NCI-H510A (cell line): ENCODE results near the gene REXO1.
"Not testable (repeated sequence)": the region's sequence is repeated elsewhere in the genome, so short reads cannot be mapped to it uniquely, and the experiment has no call there.

Experiments used
- DNase-seq: peaks from one replicate; lab custom pipeline; 2025; lab: John Stamatoyannopoulos, UW

REXO1 gene, protein sequence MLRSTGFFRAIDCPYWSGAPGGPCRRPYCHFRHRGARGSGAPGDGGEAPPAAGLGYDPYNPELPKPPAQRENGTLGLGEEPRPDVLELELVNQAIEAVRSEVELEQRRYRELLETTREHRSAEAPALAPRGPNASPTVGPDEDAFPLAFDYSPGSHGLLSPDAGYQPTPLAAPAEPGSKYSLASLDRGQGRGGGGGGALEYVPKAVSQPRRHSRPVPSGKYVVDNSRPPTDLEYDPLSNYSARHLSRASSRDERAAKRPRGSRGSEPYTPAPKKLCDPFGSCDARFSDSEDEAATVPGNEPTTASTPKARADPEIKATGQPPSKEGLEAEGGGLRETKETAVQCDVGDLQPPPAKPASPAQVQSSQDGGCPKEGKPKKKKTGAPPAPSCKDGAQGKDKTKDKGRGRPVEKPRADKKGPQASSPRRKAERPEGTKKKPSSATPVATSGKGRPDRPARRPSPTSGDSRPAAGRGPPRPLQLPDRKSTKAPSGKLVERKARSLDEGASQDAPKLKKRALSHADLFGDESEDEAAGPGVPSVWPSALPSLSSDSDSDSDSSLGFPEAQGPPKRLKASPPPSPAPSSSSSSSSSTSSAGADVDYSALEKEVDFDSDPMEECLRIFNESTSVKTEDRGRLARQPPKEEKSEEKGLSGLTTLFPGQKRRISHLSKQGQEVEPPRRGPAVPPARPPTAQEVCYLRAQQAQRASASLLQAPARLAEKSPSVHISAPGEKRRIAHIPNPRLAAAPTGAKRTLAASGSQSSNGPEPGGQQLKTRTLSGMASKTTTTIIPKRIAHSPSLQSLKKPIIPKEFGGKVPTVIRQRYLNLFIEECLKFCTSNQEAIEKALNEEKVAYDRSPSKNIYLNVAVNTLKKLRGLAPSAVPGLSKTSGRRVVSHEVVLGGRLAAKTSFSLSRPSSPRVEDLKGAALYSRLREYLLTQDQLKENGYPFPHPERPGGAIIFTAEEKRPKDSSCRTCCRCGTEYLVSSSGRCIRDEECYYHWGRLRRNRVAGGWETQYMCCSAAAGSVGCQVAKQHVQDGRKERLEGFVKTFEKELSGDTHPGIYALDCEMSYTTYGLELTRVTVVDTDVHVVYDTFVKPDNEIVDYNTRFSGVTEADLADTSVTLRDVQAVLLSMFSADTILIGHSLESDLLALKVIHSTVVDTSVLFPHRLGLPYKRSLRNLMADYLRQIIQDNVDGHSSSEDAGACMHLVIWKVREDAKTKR

DNA sequence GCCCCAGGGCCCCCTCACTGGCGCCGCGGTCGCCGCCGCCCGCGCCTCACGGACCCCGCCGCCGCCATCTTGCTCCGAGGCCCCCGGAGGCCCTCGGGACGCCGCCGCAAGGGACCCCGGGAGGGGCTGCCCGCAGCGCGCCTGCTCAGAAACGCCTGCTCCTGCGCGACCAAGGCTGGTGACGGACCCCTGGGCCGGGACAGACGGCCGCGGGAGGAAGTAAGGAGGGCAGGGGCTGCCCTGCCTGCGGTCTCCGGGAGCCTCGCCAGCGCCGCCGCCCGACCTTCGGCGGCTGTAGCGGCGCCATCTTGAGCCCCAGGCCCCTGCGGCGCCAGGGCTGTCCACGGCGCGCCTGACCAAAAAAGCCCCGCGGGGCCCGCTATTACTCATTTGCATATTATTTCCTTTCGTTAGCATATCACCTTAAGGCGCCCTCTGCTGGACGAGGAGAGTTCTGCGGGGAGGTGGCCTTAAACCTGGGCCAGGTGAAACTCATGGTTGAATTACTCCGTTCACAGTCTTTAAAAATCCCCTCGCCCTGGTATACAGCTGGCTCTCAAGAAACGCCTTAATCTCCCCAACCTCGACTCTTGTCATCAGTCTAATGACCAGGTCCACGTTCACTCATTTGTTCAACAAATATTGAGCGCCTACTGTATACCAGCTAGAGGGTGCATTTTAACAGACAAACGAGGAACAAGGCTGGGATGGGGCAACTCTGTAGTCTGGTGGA is at the start of gene REXO1:
TSS of gene REXO1 (minus strand) at position 85 of the 733 bp plus-strand sequence. CDS start 125 bp downstream, outside the sequence.
- DNase-seq, result peak; percentile 69

DNA sequence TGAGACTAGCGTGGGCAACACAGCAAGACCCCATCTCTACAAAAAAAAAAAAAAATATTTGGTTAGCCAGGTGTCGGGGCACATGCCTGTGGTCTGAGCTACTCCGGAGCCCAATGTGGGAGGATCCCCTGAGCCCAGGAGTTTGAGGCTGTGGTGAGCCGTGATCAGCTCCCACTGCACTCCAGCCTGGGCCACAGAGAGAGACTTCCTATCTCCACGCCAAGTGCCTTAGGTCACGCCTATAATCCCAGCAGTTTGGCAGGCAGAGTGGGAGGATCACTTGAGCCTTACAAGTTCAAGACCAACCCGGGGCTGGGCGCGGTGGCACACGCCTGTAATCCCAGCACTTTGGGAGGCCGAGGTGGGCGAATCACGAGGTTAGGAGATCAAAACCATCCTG is 48.2 kb upstream of the REXO1 start:
- DNase-seq, result no peak

DNA sequence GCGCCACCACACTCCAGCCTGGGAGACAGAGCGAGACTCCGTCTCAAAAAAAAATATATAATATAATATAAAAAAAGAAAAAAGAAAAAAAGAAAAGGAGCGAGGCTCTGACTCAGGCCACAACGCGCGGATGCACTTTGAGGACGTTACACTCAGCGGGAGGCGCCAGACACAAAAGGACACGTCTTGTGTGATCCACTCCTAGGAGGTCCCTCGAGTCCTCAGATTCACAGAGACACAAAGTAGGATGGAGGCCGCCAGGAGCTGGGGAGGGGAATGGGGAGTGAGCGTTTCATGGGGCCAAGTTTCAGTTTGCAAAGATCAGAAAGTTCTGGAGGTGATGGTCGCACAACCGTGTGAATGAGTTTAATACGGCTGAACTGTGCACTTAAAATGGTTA is 45.5 kb upstream of the REXO1 start:
- no peak for DNase-seq

DNA sequence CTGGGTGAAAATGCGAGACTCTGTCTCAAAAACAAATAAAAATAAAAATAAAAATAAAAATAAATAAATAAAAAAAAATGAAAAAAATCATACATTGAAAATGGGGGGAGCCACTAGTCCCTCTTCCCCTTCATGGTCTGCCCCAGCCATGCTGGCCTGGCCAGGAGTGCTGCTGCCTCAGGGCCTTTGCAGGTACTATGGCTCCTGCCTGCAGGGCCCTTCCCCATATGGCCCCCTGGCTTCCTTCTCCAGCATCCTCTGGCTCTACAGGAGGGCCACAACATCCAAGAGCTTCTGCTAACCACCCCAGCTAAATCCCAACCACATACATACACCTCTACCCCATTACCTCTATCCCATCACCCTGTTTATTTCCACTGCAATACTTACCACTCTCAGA is 41.6 kb upstream of the REXO1 start:
- no peak for DNase-seq

DNA sequence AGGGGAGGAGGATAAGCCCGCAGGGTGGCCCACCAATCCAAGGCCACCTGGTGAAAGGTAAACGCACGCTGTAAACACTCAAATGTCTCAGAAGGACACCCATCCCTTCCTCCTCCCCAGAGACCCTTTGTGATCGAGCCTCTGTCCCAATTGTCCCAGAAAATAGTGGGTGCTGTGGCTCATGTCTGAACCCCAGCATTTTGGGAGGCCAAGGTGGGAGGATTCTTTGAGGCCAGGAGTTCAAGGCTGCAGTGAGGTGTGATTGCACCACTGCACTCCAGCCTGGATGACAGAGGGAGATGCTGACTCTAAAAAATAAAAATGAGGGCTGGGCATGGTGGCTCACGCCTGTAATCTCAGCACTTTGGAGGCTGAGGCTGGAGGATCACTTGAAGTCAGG is 40.1 kb upstream of the REXO1 start:
- no peak for DNase-seq

DNA sequence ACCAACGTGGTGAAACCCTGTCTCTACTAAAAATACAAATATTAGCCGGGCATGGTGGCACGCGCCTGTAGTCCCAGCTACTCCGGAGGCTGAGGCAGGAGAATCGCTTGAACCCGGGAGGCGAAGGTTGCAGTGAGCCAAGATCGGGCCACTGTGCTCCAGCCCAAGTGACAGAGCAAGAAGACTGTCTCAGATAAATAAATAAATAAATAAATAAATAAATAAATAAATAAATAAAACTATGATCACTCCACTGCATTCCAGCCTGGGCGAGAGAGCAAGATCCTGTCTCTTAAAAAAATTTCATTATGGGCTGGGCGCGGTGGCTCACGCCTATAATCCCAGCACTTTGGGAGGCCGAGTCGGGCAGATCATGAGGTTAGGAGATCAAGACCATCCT is 38.1 kb upstream of the REXO1 start:
- not testable (repeated sequence) for DNase-seq

DNA sequence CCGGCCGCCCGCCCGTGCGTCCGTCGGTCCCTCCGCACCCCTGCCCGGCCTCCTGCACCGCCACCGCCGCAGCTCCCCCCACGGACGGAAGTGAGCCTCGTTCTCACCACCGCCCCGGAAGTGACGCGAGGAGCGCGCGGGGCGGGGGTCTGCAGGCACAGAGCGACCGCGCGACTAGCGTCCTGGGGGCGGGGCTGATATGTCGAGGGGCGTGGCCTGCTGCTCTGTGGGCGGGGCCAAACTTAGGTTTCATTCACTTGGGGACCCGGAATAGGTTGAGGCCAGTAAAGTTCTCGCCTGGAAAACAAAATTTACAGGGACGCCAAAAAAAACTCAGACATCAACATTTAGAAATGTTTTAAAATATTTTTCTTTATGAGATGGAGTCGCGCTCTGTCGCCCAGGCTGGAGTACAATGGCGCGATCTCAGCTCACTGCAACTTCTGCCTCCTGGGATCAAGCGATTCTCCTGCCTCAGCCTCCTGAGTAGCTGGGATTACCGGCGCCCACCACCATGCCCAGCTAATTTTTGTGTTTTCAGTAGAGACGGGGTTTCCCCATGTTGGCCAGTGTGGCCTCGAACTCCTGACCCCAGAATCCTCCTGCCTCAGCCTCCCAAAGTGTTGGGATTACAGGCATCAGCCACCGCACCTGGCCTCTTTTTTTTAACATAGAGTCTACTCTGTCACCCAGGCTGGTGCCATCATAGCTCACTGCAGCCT is 37.3 kb upstream of the REXO1 start, which contains the start of gene ABHD17A:
TSS of gene ABHD17A (minus strand) at position 99 of the 722 bp plus-strand sequence. CDS start 3,930 bp downstream, outside the sequence.
- DNase-seq, result peak; percentile 63

DNA sequence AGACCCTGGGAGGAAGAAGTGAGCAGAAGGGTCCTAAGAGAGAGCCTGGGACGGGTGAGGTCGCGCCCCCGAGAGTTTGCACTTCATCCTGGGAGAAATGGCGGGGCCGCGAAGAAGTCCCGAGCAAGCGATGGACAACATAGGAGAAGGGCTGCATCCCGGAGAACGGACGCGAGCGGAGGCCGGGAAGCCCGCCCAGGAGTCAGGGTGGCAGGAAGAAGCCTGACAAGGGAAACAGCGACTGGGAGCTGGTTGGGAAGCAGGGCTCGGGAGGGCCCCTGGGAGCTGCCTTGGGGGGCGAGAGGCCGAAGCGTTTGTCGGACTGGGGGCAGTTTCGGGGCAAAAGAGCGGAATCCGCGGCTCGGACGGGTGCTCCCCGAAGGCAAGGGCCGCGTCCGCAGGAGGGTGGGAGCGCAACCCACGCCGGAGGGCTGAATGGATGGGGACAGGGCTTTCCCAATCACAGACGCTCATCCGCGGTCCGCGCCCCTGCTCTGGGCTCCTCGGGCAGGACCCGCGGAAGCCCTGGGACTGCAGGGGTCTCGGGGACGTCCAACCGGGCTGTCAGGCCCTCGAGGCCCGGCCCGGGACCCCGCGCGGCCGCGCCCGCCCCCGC is 36.5 kb upstream of the REXO1 start:
- no peak for DNase-seq

DNA sequence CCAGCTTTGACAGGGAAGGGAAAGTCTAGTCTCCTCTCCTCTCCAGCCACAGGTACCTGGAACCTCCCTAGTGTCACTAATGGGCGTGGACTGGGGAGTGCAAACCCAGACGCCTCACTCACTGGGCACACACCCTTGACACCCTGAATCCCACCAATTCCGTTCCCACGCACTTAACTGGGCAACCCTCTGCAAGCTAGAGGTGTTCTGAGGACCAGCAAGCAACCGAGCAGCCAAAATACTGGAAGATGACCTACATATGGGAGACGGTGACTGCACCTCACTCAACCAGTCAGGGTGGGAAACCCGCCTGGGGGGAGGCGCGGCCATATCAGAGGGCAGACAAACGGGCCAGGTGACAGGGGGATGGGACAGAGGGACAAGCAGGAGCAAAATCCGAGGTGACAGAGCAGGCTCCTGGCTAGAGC is 36.0 kb upstream of the REXO1 start:
- DNase-seq, result no peak

DNA sequence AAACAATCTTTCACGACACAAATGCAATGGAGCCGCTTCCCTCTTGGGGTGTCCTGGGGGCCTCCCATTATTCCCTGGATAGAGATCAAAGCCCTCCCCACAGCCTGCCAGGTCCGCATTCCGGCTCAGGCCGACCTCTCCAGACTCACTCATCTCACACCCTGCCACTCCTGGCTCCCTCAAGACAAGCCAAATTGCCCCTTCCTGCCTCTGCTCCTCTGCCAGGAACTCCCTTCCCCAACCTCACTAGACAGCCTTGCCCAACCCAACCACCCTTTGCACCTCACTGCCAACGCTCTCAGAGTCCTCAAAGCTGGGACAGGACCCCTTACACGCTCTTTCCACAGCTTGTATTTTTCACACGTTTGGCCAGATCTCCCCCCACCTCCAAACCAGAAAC is 35.5 kb upstream of the REXO1 start:
- DNase-seq, result no peak

DNA sequence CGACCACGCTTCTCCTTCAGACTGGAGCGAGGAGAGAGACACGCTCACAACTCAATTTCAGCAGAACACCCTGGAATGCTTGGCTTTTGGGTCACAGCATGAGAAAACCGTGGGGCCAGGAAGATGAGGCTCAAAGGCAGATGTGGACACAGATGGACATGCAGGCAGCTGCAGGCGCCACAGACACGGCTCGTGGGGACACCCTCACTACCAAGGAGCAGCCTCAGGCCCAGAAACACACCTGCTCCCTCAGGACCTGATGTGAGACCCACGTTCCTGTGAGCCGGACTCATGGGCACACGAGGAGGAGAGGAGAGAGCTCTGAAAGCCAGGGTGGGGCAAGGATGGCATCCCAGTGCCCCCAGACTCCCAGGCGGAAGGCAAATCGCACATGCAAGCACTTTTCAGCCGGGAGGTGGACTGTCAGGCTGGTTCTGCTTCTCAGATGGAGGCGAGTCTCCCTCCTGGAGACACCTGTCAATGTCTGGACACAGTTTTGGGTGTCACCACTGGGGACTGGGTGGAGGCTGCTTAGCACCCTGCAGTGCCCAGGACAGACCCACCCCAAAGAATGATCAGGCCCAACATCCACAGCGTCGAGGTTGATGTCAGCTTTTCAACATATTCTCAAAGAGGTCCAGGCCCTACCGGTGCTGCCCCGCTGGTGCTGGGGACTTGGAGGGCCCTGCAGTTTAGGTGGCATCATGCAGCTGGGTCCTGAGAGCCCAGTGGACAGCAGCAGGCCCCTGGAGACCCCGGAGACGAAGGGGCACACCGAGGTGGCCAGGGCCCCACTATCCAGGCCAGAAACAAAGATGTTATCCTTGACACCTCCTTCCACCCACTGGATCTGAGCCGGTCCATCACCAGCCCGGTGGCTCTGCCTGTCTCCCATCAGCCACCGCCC is 34.8 kb upstream of the REXO1 start:
- DNase-seq, result no peak

DNA sequence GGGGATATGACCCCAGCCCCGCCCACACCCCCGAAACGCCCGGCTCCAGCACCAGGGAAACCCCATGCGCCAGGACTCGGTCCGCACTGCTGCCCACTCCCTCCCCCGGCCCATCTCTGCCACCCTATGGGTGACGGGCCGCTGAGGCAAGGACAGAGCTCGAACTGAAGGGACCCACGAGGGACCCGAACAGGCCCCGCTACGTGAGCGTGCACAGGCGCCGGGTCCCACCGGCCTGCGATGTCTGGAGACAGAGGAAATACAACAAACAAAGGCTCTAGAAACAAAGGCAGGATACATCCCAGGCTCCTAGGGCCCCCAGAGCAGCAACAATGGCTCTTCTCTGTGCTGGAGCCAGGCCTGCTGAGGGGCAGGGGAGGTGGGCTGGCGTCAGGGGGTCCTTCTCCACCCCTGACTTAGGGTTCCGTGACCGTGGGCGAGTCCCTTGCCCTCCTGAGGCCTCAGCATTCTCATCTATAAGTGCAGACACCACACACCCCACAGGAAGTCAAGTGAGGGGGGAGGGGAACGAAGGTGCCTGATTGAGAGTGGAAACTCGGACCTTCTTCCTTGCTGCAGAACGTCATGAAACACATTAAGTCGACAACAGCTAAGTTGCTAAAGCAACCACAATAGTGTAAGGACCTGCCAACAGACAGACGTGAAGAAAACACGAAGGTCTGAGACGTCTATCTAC is 34.0 kb upstream of the REXO1 start:
- no peak for DNase-seq

DNA sequence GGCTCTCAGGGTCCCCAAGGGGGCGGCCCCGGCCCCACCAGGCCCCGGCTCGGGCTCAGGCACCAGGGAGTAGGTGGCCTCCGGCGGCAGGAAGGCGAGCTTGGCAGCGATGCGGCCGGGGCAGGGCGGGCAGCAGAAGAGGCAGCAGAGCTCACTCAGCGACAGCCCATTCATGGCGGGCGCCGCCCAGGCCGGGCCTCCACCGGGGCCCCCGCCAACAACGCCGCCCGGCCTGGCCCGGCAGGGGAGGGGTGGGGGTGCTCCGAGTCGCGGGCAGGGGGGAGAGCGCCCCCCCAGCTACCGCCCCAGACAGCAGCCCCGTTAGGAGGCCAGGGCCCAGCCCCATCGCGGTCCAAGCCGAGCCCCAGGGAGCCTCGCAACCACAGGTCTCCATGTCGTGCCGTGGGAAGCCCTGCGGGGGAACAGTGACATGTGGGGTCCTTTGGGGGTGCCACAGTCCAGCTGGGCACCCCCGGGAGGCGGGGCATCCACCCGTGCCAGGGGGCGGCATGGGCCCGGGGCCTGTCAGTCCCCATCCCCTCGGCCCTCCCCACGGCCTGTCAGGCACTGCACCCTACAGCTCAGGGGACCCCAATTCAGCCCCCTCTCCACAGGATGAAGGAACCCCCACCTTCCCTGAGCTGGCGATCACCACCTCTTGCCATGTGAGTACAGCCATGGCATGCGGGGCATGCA is 33.3 kb upstream of the REXO1 start:
- not testable (repeated sequence) for DNase-seq

DNA sequence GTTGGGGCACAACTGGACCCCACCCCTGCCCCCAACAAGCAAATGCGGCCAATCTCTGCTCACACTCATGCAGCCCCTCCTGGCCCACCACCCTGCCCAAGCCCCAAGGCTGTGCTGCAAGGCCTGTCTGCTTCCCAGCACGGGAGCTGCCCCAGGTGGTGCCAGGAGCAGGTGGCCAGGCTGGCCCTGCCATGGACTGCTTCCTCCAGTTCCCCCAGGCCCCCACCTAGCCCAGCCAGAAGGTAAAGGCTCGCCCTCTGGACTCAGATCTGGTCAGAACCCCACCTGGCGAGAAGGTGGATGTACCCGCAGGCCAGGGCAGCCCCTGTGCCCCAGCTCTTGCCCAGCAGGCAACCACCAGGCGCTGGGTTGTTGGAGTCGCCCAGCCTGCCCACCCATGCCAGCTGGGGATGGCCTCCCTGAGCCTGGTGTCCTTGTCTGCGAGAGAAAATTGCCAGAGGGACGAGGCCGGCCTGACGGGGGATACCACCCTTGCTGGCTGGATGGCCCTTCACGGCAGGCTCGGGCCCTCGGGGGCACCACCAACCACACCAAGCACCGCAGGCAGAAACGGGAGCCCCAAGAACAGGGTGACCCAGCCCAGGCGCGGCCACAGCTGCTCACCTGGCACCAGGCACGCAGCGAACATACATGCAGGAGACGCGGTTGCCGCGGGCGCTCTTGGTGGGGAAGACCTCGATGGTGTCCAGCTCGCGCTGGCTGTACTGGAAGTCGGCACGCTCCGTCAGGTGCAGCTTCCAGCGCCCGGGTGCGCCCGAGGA is 32.5 kb upstream of the REXO1 start:
- DNase-seq, result no peak

DNA sequence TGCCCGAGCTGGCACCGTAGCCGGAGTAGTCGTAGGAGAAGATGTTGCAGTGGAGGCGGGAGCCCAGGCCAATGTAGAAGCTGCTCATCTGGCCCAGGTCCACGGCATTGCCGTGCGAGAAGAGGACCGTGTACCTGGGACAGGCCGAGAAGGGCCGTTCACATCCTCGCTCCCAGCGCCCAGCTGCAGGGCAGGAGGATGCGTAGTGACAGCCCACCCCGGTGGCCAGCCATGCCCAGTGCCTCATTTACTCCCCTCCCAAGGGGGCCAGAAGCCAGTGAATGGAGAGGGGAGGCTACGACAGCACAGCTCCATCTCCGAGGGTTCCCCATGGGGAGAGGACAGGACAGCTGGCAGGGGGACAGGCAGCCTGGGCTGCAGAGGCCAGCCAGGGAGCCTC is 31.7 kb upstream of the REXO1 start:
- DNase-seq, result not testable (repeated sequence)

DNA sequence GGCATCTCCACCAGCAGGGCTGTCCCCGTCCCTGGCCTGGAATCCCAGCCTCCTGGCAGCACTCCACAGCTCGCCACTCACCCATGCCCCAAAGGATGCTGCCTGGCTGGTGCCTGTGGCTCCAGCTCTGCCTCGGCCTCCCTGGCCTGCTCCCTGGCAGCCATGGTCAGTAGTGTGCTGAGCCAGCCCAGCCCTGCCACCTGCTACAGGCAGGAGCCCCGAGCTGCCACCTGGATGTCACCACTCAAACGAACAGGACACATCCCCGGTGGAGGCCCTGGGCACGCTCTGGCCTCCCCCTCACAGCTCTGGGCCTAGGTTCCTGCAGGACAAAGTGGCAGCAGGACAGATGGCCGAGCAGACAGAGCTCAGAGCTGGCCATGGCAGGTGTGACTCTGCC is 30.3 kb upstream of the REXO1 start:
- DNase-seq, result not testable (repeated sequence)

DNA sequence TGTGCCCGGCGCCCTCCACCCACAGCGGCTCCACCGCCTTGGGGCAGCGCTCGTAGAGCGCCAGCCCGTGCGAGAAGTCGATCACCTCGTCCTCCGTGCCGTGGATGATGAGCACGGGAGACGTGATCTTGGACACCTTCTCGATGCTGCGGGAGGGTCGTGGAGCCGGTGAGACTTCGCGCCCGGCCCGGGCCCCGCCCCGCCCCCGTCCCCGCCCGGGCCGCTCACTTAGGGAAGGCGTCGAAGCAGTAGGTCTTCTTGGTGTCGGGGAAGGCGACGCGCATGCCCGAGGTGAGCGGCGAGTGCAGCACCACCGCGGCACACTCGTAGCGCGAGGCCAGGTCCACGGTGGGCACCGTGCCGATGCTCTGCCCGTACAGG is 29.0 kb upstream of the REXO1 start:
- not testable (repeated sequence) for DNase-seq
